GM12873 (cell line): ENCODE measurements around the gene APAF1.

ENCODE experiments used
- CTCF ChIP-seq: IDR thresholded peaks from 2 replicates; pipeline ENCODE4 v1.5.1; 2012; ENCODE audit warnings: low read depth, mild to moderate bottlenecking, moderate library complexity, low read length, control low read depth; ENCODE audit not compliant: insufficient read depth; ENCODE audit errors: missing control alignments

Gene APAF1

GRCh38 chr12:98771811-98772752 is 127.0 kb downstream of the APAF1 start:
- TF ChIP-seq CTCF: no peak

- TF ChIP-seq CTCF: no peak
Observed at GRCh38 chr12:98772818-98773217, 127.7 kb downstream of the APAF1 start.

DNA sequence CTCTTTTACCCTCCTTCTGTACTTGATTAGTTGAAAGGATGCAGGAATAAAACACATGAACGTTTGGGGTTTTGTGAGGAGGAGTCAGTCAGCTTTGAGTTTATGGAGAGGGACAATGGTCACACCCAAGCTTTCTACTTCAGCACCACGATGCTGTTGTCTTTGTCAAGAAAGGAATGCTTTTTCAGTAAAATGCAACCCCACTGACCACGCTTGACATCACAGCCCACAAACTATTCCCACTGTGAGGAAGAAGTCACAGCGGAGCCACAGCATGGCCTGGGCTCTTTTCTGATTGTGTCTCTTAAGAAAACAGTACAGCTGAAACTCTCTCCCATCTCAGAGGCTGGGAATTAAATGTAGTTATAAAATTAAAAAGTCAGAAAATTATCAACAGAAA is 135.2 kb downstream of the APAF1 start:
- no peak for TF ChIP-seq CTCF

DNA sequence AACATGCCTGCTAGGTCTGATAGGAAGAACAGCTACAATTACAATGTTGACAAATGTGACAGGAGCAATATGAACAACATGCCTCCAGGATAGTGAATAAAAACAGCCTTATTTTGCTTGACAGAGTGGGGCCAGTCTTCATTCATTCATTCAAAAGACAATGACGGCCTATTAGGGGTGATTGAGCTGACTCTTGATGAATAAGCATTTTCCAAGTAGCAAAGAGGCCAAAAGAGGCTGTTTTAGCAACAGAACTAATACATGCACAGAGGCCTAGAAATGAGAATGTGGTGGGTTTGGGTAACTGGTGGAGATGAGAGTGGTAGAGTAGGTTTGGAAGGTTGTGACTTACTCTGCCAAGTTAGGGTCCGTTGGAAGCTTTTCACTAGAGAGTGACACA is 138.3 kb downstream of the APAF1 start:
- TF ChIP-seq CTCF: no peak
